Measurements from ENCODE around the gene VPS13A. TPM values are rescaled to one million over a fixed set of nuclear protein-coding genes. Genes with fewer than 3 reads are reported as not detected.

Gene VPS13A
- total and polyA plus RNA-seq, 2 of the 13 experiments (the other 11 are each of a cell fraction or from before 2014, with no cell fraction given): 20.4 to 20.7 TPM

- TF ChIP-seq, protein P1, sequence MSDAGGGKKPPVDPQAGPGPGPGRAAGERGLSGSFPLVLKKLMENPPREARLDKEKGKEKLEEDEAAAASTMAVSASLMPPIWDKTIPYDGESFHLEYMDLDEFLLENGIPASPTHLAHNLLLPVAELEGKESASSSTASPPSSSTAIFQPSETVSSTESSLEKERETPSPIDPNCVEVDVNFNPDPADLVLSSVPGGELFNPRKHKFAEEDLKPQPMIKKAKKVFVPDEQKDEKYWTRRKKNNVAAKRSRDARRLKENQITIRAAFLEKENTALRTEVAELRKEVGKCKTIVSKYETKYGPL (CRISPR knock-in tag; IDR thresholded peaks at IDR 0.05): no peak
- TF ChIP-seq ZNF501 (CRISPR knock-in tag; IDR thresholded peaks at IDR 0.05) (peak; percentile 86), ZSCAN31 (CRISPR knock-in tag; IDR thresholded peaks at IDR 0.05; ENCODE audit: low read depth) (0 out of 2 replicates have a peak, but pooled peaks have one; percentile 46), RNF219 (CRISPR knock-in tag; IDR thresholded peaks at IDR 0.05) (no peak; the same call in 1 of the 2 replicates), SPEN (CRISPR knock-in tag; IDR thresholded peaks at IDR 0.05; ENCODE audit: low read depth) (no peak; the same call in 1 of the 2 replicates), FOXC1 (CRISPR knock-in tag; IDR thresholded peaks at IDR 0.05; ENCODE audit: borderline replicate concordance) (peak; percentile 14; the same call in 1 of the 2 replicates), RXRA (CRISPR knock-in tag; IDR thresholded peaks at IDR 0.05) (0 out of 2 replicates have a peak, but pooled peaks have one; percentile 20), ZNF704 (CRISPR knock-in tag; IDR thresholded peaks at IDR 0.05; ENCODE audit: borderline replicate concordance) (0 out of 2 replicates have a peak, but pooled peaks have one; percentile 21), LCORL (IDR thresholded peaks at IDR 0.05) (no peak), LCORL (CRISPR knock-in tag; IDR thresholded peaks at IDR 0.05) (peak; percentile 27; the same call in 1 of the 2 replicates), POLR2G (IDR thresholded peaks at IDR 0.05; ENCODE audit: low read depth, low read length) (peak; percentile 76), FOSL2 (CRISPR knock-in tag; IDR thresholded peaks at IDR 0.05) (peak; percentile 36; the same call in 1 of the 2 replicates), USF2 (IDR thresholded peaks at IDR 0.05; ENCODE audit: low read depth, low read length) (no peak), USF2 (CRISPR knock-in tag; IDR thresholded peaks at IDR 0.05; ENCODE audit: borderline replicate concordance) (peak; percentile 7; the same call in 1 of the 2 replicates)
- TF ChIP-seq, protein P2, sequence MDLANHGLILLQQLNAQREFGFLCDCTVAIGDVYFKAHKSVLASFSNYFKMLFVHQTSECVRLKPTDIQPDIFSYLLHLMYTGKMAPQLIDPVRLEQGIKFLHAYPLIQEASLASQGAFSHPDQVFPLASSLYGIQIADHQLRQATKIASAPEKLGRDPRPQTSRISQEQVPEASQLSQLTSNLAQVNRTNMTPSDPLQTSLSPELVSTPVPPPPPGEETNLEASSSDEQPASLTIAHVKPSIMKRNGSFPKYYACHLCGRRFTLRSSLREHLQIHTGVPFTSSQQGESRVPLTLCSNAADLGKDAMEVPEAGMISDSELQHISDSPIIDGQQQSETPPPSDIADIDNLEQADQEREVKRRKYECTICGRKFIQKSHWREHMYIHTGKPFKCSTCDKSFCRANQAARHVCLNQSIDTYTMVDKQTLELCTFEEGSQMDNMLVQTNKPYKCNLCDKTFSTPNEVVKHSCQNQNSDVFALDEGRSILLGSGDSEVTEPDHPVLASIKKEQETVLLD (CRISPR knock-in tag; IDR thresholded peaks at IDR 0.05; ENCODE audit: low read depth): peak; percentile 92
These were observed at the start of gene VPS13A (continued) for GRCh38 chr9:77177143-77177893.

All from HepG2 (cell line).